Endodermal cell (in vitro differentiated cells): ENCODE data around the gene RCAN1. TPM values are rescaled to one million over a fixed set of nuclear protein-coding genes. Genes with fewer than 3 reads are reported as not detected.

ENCODE experiments used
- DNase-seq: peaks from one replicate; pipeline ENCODE4 v3.0.0-alpha.2; 2017
- H3K27ac ChIP-seq: 2 replicates; pipeline ENCODE4 v1.5.1; 2013; ENCODE audit warnings: mild to moderate bottlenecking, low read depth, low read length, moderate library complexity
- H3K27me3 ChIP-seq: 2 replicates; pipeline ENCODE4 v1.6.1; 2013; ENCODE audit warnings: mild to moderate bottlenecking, low read length, moderate library complexity; ENCODE audit not compliant: insufficient read depth, control insufficient read depth, poor library complexity, severe bottlenecking
- H3K36me3 ChIP-seq: 2 replicates; pipeline ENCODE4 v1.7.0; 2013; ENCODE audit warnings: mild to moderate bottlenecking, low read length, moderate library complexity; ENCODE audit not compliant: control insufficient read depth, insufficient read depth
- H3K4me1 ChIP-seq: one replicate; pipeline ENCODE4 v1.7.0; 2013; ENCODE audit warnings: low read length; ENCODE audit not compliant: control insufficient read depth, insufficient read depth
- H3K4me3 ChIP-seq: 2 replicates; pipeline ENCODE4 v1.5.1; 2013; ENCODE audit warnings: mild to moderate bottlenecking, low read length, moderate library complexity
- H3K9ac ChIP-seq: 2 replicates; pipeline ENCODE4 v1.6.1; 2013; ENCODE audit warnings: mild to moderate bottlenecking, low read length, moderate library complexity; ENCODE audit not compliant: poor library complexity, severe bottlenecking; ENCODE audit errors: extremely low read depth
- H3K9me3 ChIP-seq: 2 replicates; pipeline ENCODE4 v1.6.1; 2013; ENCODE audit warnings: mild to moderate bottlenecking, low read length, moderate library complexity; ENCODE audit not compliant: control insufficient read depth
- H3K27ac Mint-ChIP-seq: 2 replicates; pipeline ENCODE4 v1.8.0; 2020; ENCODE audit warnings: mixed read lengths
- H3K27me3 Mint-ChIP-seq: 2 replicates; pipeline ENCODE4 v1.8.0; 2021; ENCODE audit warnings: mild to moderate bottlenecking, mixed read lengths; ENCODE audit not compliant: insufficient read depth
- H3K36me3 Mint-ChIP-seq: 2 replicates; pipeline ENCODE4 v1.8.0; 2020; ENCODE audit warnings: low read depth, mixed read lengths
- H3K4me1 Mint-ChIP-seq: 2 replicates; pipeline ENCODE4 v1.8.0; 2020; ENCODE audit warnings: mixed read lengths
- H3K4me3 Mint-ChIP-seq: 2 replicates; pipeline ENCODE4 v1.8.0; 2020; ENCODE audit warnings: mild to moderate bottlenecking, moderate library complexity, mixed read lengths
- H3K9me3 Mint-ChIP-seq: 2 replicates; pipeline ENCODE4 v1.8.0; 2020; ENCODE audit warnings: mild to moderate bottlenecking, mixed read lengths
- CTCF ChIP-seq: fragments of 200-600 bp; sonication (generic); conservative IDR thresholded peaks from 2 replicates; pipeline ENCODE4 v1.5.0; 2021; ENCODE audit warnings: antibody characterized with exemption, mild to moderate bottlenecking
- WGBS, 2 experiments: methylation state at CpG; one replicate each; pipeline versions ENCODE4 v1.1.5 to v1.1.7; 2013; ENCODE audit warnings: missing lambda C conversion rate in 2 of 2, mixed read lengths in 1 of 2; ENCODE audit not compliant: insufficient coverage in 1 of 2, insufficient read length in 1 of 2; 5-methylcytosine and 5-hydroxymethylcytosine counted together
- total RNA-seq, 2 donors: library from RNA; stranded (reverse); fragmentation: NEBNext Ultra II Directional in 1 of 2; extraction: Animal tissue kit (Norgen Biotek cat#: 25700) in 1 of 2; gene quantifications; 2 replicates in 1 of 2; 3 replicates in 1 of 2; pipeline ENCODE4 v1.2.1, GENCODE V29; 2021

RCAN1 gene
- total RNA-seq, 2 donors from 2014 or later: 6.1 to 6.7 TPM

- peaks cover 33% of the 10 kb centered on the region for H3K27me3 ChIP-seq
- H3K27ac ChIP-seq: no peak overlapping the region
- no peak overlapping the region for H3K4me3 ChIP-seq
- no peak for TF ChIP-seq CTCF
- no peak for DNase-seq
- H3K36me3 Mint-ChIP-seq: no peaks in the 10 kb centered on the region
- peaks cover 24% of the 10 kb centered on the region for H3K27me3 Mint-ChIP-seq
- no peaks in the 10 kb centered on the region for H3K36me3 ChIP-seq
- H3K4me1 Mint-ChIP-seq: peaks cover 8% of the 10 kb centered on the region
- H3K27ac Mint-ChIP-seq: no peak overlapping the region
- H3K4me3 Mint-ChIP-seq: no peak overlapping the region
- peaks cover 16% of the 10 kb centered on the region for H3K9me3 ChIP-seq
- H3K4me1 ChIP-seq: peaks cover 6% of the 10 kb centered on the region
- 74% methylated on average over 1 of the region's 1 CpG; no CpG with 5 or more reads in 1 of the 2 experiments for WGBS, 2 experiments
- no peak overlapping the region for H3K9ac ChIP-seq
- peaks cover 20% of the 10 kb centered on the region for H3K9me3 Mint-ChIP-seq
Measured at GRCh38 chr21:34501716-34502115, 113.2 kb downstream of the RCAN1 start.

GRCh38 chr21:34500191-34500590 lies 114.7 kb downstream of the RCAN1 start:
- no peaks in the 10 kb centered on the region for H3K36me3 ChIP-seq
- Mint-ChIP-seq H3K27me3 (peaks cover 23% of the 10 kb centered on the region), H3K4me3 (no peak overlapping the region), H3K27ac (no peak overlapping the region), H3K4me1 (peaks cover 8% of the 10 kb centered on the region), H3K36me3 (no peaks in the 10 kb centered on the region), H3K9me3 (peaks cover 26% of the 10 kb centered on the region)
- DNase-seq: no peak
- H3K4me3 ChIP-seq: no peak overlapping the region
- 67% methylated on average over 1 of the region's 1 CpG; no CpG with 5 or more reads in 1 of the 2 experiments for WGBS, 2 experiments
- peaks cover 6% of the 10 kb centered on the region for H3K4me1 ChIP-seq
- H3K9me3 ChIP-seq: peaks cover 23% of the 10 kb centered on the region
- TF ChIP-seq CTCF: no peak
- H3K9ac ChIP-seq: no peak overlapping the region
- no peak overlapping the region for H3K27ac ChIP-seq
- peaks cover 28% of the 10 kb centered on the region for H3K27me3 ChIP-seq

GRCh38 chr21:34499116-34499515 lies 115.8 kb downstream of the RCAN1 start:
- Mint-ChIP-seq H3K4me1 (peaks cover 8% of the 10 kb centered on the region), H3K27ac (no peak overlapping the region), H3K9me3 (peaks cover 26% of the 10 kb centered on the region), H3K27me3 (peaks cover 16% of the 10 kb centered on the region), H3K4me3 (no peak overlapping the region), H3K36me3 (no peaks in the 10 kb centered on the region)
- no peak for TF ChIP-seq CTCF
- DNase-seq: no peak
- Histone ChIP-seq H3K9me3 (peaks cover 23% of the 10 kb centered on the region), H3K4me3 (no peak overlapping the region), H3K4me1 (peaks cover 6% of the 10 kb centered on the region), H3K27ac (no peak overlapping the region), H3K9ac (no peak overlapping the region), H3K36me3 (no peaks in the 10 kb centered on the region), H3K27me3 (peaks cover 22% of the 10 kb centered on the region)
- WGBS, 2 experiments: 91 to 96% methylated on average over 3 to 4 of the region's 4 CpGs
